HepG2 (cell line): ENCODE results near the gene EPB41L1. TPM values are rescaled to one million over a fixed set of nuclear protein-coding genes. Genes with fewer than 3 reads are reported as not detected.
A peak's percentile ranks its signal among the peaks of the same experiment; 100 is the strongest.

Experiments
- ATAC-seq: fragments of 200-7000 bp; cut with Tn5 transposase; 3 replicates; pipeline ENCODE4 v1.9.1; 2020; ENCODE audit warnings: mild to moderate bottlenecking, moderate library complexity
- BruUV-seq: library from RNA; stranded (reverse); fragments of 400-500 nt; replicated peaks from 2 replicates; lab custom pipeline; 2021; lab: Mats Ljungman, UMichigan
- CTCF ChIA-PET: fragments of 300-600 bp; formaldehyde crosslinking; extraction: SDS; loops from one replicate; lab custom pipeline; 2021; ENCODE audit warnings: low total read pairs, inconsistent platforms, low intra/inter-chr PET ratio; lab: Yijun Ruan, JAX
- POLR2A ChIA-PET: fragments of 350-600 bp; sonication (Branson Sonifier 250); formaldehyde crosslinking; loops from one replicate; lab custom pipeline; 2020; ENCODE audit warnings: antibody characterized with exemption, inconsistent platforms; lab: Yijun Ruan, JAX
- DNase-seq: peaks from one replicate; pipeline ENCODE4 v3.0.0-alpha.2; 2015; ENCODE audit warnings: low spot score
- FAIRE-seq: peaks from 3 replicates; lab custom pipeline; 2011; peaks lifted over from hg19 to GRCh38; lab: Jason Lieb, UNC
- H2AFZ ChIP-seq: one replicate; pipeline ENCODE4 v1.6.1; 2011; ENCODE audit warnings: low read length, inconsistent platforms
- H3K27ac ChIP-seq: fragments of 300-600 bp; 3 replicates; pipeline ENCODE4 v1.8.0; 2011; ENCODE audit warnings: mixed run types, mild to moderate bottlenecking, mixed read lengths, low read length, inconsistent platforms; ENCODE audit not compliant: insufficient read depth; ENCODE audit errors: extremely low read length
- H3K27me3 ChIP-seq, 2 experiments: fragments of 200-600 bp in 1 of 2; 2 replicates in 1 of 2; 3 replicates in 1 of 2; pipeline versions ENCODE4 v1.6.0 to v1.8.0; 2011; ENCODE audit warnings: low read length in 2 of 2, mild to moderate bottlenecking in 2 of 2, moderate library complexity in 2 of 2, inconsistent platforms in 1 of 2; ENCODE audit not compliant: insufficient read depth in 2 of 2, control insufficient read depth in 1 of 2
- H3K36me3 ChIP-seq, 2 experiments: fragments of 200-600 bp in 1 of 2; replicated peaks in 1 of 2; 2 replicates in 1 of 2; 3 replicates in 1 of 2; pipeline versions ENCODE4 v1.5.1 to v1.8.0; 2011; ENCODE audit warnings: low read length in 2 of 2, inconsistent platforms in 1 of 2; ENCODE audit not compliant: insufficient read depth in 2 of 2, control insufficient read depth in 1 of 2
- H3K4me1 ChIP-seq: 2 replicates; pipeline ENCODE4 v1.5.1; 2012; ENCODE audit warnings: low read length, inconsistent platforms; ENCODE audit not compliant: insufficient read depth
- H3K4me2 ChIP-seq: 2 replicates; pipeline ENCODE4 v1.6.0; 2011; ENCODE audit warnings: low read depth, low read length, inconsistent platforms
- H3K4me3 ChIP-seq, 3 experiments: fragments of 200-600 bp in 1 of 3; sonication (generic), shearing (Covaris generic) in 1 of 3; replicated peaks in 1 of 3; 2 replicates each; pipeline ENCODE4 v1.5.1; 2011 to 2016; ENCODE audit warnings: low read length in 3 of 3, inconsistent platforms in 2 of 3, low read depth in 2 of 3, mild to moderate bottlenecking in 2 of 3, control low read depth in 1 of 3, mixed read lengths in 1 of 3; ENCODE audit not compliant: insufficient read depth in 1 of 3
- H3K79me2 ChIP-seq: one replicate; pipeline ENCODE4 v1.6.1; 2011; ENCODE audit warnings: low read length, inconsistent platforms; ENCODE audit not compliant: insufficient read depth
- H3K9ac ChIP-seq: 2 replicates; pipeline ENCODE4 v1.6.0; 2011; ENCODE audit warnings: mild to moderate bottlenecking, low read depth, low read length, inconsistent platforms; ENCODE audit not compliant: insufficient read depth
- H3K9me3 ChIP-seq: 2 replicates; pipeline ENCODE4 v1.5.1; 2012; ENCODE audit warnings: mild to moderate bottlenecking, low read length
- H4K20me1 ChIP-seq: 2 replicates; pipeline ENCODE4 v1.6.0; 2011; ENCODE audit warnings: inconsistent platforms, mild to moderate bottlenecking, low read length, moderate library complexity; ENCODE audit not compliant: insufficient read depth
- ADNP ChIP-seq: sonication (generic); formaldehyde crosslinking; IDR thresholded peaks from 2 replicates; pipeline ENCODE4 v1.4.0; 2020; ENCODE audit warnings: missing genetic modification reagents
- AKAP8 ChIP-seq: sonication (generic); formaldehyde crosslinking; IDR thresholded peaks from 2 replicates; pipeline ENCODE4 v1.5.1; 2020; ENCODE audit warnings: mild to moderate bottlenecking, missing genetic modification reagents
- ARID2 ChIP-seq: sonication (generic); formaldehyde crosslinking; IDR thresholded peaks from 2 replicates; pipeline ENCODE4 v1.8.1; 2022; ENCODE audit warnings: mild to moderate bottlenecking, missing genetic modification reagents, borderline replicate concordance
- ARID5B ChIP-seq: IDR thresholded peaks from 2 replicates; pipeline ENCODE4 v1.4.0; 2020; ENCODE audit warnings: mild to moderate bottlenecking, missing genetic modification reagents
- ARNT2 ChIP-seq: sonication (generic); formaldehyde crosslinking; IDR thresholded peaks from 2 replicates; pipeline ENCODE4 v1.8.0; 2022; ENCODE audit warnings: mild to moderate bottlenecking, low read depth, missing genetic modification reagents, moderate library complexity
- ETS1 ChIP-seq: sonication (generic); formaldehyde crosslinking; IDR thresholded peaks from 2 replicates; pipeline ENCODE4 v1.4.0; 2020; ENCODE audit warnings: missing genetic modification reagents
- GPN1 ChIP-seq: sonication (generic); formaldehyde crosslinking; IDR thresholded peaks from 2 replicates; pipeline ENCODE4 v1.5.1; 2020; ENCODE audit warnings: missing genetic modification reagents, borderline replicate concordance
- HOMEZ ChIP-seq: IDR thresholded peaks from 2 replicates; pipeline ENCODE4 v1.6.1; 2016; ENCODE audit warnings: low read depth
- NFKBIZ ChIP-seq: IDR thresholded peaks from 2 replicates; pipeline ENCODE4 v1.6.1; 2018; ENCODE audit warnings: missing genetic modification reagents, missing compliant biosample characterization
- RBAK ChIP-seq: sonication (generic); formaldehyde crosslinking; IDR thresholded peaks from 2 replicates; pipeline ENCODE4 v1.5.1; 2020; ENCODE audit warnings: mild to moderate bottlenecking, missing genetic modification reagents
- USF2 ChIP-seq, 2 experiments: sonication (generic) in 1 of 2; formaldehyde crosslinking in 1 of 2; IDR thresholded peaks; 2 replicates each; pipeline versions ENCODE4 v1.5.1 to v1.6.1; 2011 to 2020; ENCODE audit warnings: borderline replicate concordance in 1 of 2, low read depth in 1 of 2, low read length in 1 of 2, mild to moderate bottlenecking in 1 of 2, missing genetic modification reagents in 1 of 2, moderate library complexity in 1 of 2
- ZNF251 ChIP-seq: sonication (generic); formaldehyde crosslinking; IDR thresholded peaks from 2 replicates; pipeline ENCODE4 v1.9.0; 2021; ENCODE audit warnings: mild to moderate bottlenecking, missing genetic modification reagents
- WGBS: methylation state at CpG from one replicate; pipeline ENCODE4 v1.1.6; 2017; ENCODE audit warnings: low lambda C conversion rate; 5-methylcytosine and 5-hydroxymethylcytosine counted together
- in situ Hi-C: cut with HindIII; loops from 2 replicates; pipeline ENCODE4 v1.10.0; 2017; ENCODE audit warnings: low pct_unique_long_range_greater_than_20kb; ENCODE audit not compliant: extremely low pct_ligation_motif_present
- intact Hi-C: fragments of 100-400 bp; cut with micrococcal nuclease; formaldehyde crosslinking; loops from one replicate; pipeline ENCODE4 v1.10.0; 2022; ENCODE audit not compliant: unreplicated experiment
- polyA plus RNA-seq, 8 experiments: library from polyadenylated mRNA; depleted of rRNA in 3 of 8; stranded (reverse) in 7 of 8; unstranded in 1 of 8; fragments of >200 nt; fragmentation: Illumina TruSeq in 4 of 8; extraction: Trizol in 4 of 8; gene quantifications; 2 replicates each; pipeline versions ENCODE4 v1.2.1 to v1.2.3, GENCODE V29; 2011 to 2016; ENCODE audit warnings: low read depth in 4 of 8, missing spikeins in 1 of 8, mixed read lengths in 1 of 8; ENCODE audit not compliant: insufficient read depth in 1 of 8
- total RNA-seq, 5 experiments: library from RNA; depleted of rRNA; stranded (reverse); fragments of >200 nt; fragmentation: Illumina TruSeq; extraction: Trizol; gene quantifications; 2 replicates each; pipeline ENCODE4 v1.2.3, GENCODE V29; 2016; ENCODE audit warnings: low read depth in 1 of 5

Gene EPB41L1
- total and polyA plus RNA-seq, 2 of the 13 experiments (the other 11 are each of a cell fraction or from before 2014, with no cell fraction given), result 16.7 to 39.0 TPM

GRCh38 chr20:36246401-36246800 is 91.9 kb downstream of the EPB41L1 start (continued):
- TF ChIP-seq GPN1 (CRISPR knock-in tag) (no peak), ARNT2 (CRISPR knock-in tag) (no peak), ETS1 (CRISPR knock-in tag) (no peak), ADNP (CRISPR knock-in tag) (no peak), HOMEZ (CRISPR knock-in tag) (no peak)

- H3K4me2 ChIP-seq, result no peak overlapping the region
- H3K27me3 ChIP-seq, result no peaks in the 10 kb centered on the region
- no peak overlapping the region for H2AFZ ChIP-seq
- DNase-seq (no peak), FAIRE-seq (no peak), ATAC-seq (no peak)
- H3K36me3 ChIP-seq, result peaks cover 66 to 96% of the 10 kb centered on the region in 2 experiments
- CTCF ChIA-PET, result no interaction called here
- TSS peak; percentile 3 for BruUV-seq
- no peak overlapping the region for H3K4me3 ChIP-seq
- TF ChIP-seq AKAP8, result no peak
- no peak for TF ChIP-seq USF2 (IDR thresholded peaks at IDR 0.05; ENCODE audit: low read depth, low read length)
- TF ChIP-seq USF2 (CRISPR knock-in tag; IDR thresholded peaks at IDR 0.05; ENCODE audit: borderline replicate concordance), result no peak
- TF ChIP-seq NFKBIZ, result no peak
- no peak for TF ChIP-seq ARID2
- no peak for TF ChIP-seq RBAK
- TF ChIP-seq ZNF251 (CRISPR knock-in tag), result no peak
- TF ChIP-seq ARID5B (CRISPR knock-in tag), result no peak
- no peaks in the 10 kb centered on the region for H3K9me3 ChIP-seq
- H3K9ac ChIP-seq, result no peak overlapping the region
- 99% methylated on average over 4 of the region's 4 CpGs for WGBS
- intact Hi-C loops (no loop called here), in situ Hi-C loops (no loop called here)
- no peaks in the 10 kb centered on the region for H4K20me1 ChIP-seq
- no peaks in the 10 kb centered on the region for H3K4me1 ChIP-seq
- no peak overlapping the region for H3K27ac ChIP-seq
- H3K79me2 ChIP-seq, result no peaks in the 10 kb centered on the region
- POLR2A ChIA-PET, result interaction anchor here (1.1 kb wide), 1 partner anchor 19 kb away, joined by 3 read pairs; no protein-coding TSS in a partner anchor
Observed at GRCh38 chr20:36248836-36249235, 94.3 kb downstream of the EPB41L1 start.
